NCI-H524 (cell line): ENCODE measurements around the gene SLC25A13.
A peak's percentile ranks its signal among the peaks of the same experiment; 100 is the strongest.
"Not testable (repeated sequence)": the region's sequence is repeated elsewhere in the genome, so short reads cannot be mapped to it uniquely, and the experiment has no call there.

Experiments
- DNase-seq, 2 experiments: peaks; one replicate each; lab custom pipeline; 2025; lab: John Stamatoyannopoulos, UW

Gene SLC25A13, protein sequence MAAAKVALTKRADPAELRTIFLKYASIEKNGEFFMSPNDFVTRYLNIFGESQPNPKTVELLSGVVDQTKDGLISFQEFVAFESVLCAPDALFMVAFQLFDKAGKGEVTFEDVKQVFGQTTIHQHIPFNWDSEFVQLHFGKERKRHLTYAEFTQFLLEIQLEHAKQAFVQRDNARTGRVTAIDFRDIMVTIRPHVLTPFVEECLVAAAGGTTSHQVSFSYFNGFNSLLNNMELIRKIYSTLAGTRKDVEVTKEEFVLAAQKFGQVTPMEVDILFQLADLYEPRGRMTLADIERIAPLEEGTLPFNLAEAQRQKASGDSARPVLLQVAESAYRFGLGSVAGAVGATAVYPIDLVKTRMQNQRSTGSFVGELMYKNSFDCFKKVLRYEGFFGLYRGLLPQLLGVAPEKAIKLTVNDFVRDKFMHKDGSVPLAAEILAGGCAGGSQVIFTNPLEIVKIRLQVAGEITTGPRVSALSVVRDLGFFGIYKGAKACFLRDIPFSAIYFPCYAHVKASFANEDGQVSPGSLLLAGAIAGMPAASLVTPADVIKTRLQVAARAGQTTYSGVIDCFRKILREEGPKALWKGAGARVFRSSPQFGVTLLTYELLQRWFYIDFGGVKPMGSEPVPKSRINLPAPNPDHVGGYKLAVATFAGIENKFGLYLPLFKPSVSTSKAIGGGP

DNA sequence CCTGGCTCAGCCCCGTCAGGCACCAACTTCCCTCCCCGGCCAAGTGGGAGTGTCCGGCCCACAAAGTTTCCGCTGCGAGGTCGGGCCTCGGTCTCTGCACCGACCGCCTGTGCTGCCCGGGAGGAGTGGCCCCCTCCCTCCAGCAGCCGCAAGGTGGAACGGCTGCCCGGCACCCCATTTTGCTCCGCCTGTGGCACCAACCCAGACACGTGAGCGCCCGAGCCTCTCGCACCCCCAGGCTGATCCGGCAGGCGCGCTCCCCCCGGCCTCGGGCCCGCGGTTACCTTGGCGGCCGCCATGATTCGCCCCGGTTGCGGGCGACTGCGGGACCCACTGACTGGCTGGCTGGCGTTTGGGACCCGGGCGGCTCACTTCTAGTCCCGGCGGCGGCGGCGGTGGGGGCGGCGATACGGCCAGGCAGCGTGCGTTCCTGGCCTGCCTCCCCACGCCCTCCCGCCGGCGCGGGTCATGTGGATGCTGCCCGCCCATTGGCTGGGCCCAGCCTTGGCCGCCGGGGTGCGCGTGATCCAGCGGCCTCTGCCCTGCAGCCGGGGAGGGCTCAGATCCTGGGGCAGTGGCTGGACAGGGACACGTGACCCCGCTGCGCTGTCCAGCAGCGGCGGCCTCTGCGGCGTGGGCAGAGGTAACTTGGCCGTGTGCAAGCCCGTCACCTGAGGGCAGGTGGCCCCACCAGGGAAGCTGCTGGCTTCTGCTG is at the start of gene SLC25A13:
SLC25A13 (minus strand) TSS at position 441 of the 715 bp plus-strand sequence; CDS start at position 299, 142 bp downstream.
- peak; percentile 80 to 81 for DNase-seq

DNA sequence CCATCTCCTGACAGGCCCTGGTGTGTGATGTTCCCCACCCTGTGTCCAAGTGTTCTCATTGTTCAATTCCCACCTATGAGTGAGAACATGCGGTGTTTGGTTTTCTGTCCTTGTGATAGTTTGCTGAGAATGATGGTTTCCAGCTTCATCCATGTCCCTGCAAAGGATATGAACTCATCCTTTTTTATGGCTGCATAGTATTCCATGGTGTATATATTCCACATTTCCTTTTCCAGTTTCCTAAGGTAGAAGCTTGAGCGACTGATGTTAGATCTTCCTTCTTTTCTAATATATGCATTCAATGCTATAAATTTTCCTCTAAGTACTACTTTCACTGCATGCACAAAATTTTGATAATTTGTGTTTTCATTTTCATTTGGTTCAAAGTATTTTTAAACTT is 44.0 kb upstream of the SLC25A13 start:
- DNase-seq, result not testable (repeated sequence)

DNA sequence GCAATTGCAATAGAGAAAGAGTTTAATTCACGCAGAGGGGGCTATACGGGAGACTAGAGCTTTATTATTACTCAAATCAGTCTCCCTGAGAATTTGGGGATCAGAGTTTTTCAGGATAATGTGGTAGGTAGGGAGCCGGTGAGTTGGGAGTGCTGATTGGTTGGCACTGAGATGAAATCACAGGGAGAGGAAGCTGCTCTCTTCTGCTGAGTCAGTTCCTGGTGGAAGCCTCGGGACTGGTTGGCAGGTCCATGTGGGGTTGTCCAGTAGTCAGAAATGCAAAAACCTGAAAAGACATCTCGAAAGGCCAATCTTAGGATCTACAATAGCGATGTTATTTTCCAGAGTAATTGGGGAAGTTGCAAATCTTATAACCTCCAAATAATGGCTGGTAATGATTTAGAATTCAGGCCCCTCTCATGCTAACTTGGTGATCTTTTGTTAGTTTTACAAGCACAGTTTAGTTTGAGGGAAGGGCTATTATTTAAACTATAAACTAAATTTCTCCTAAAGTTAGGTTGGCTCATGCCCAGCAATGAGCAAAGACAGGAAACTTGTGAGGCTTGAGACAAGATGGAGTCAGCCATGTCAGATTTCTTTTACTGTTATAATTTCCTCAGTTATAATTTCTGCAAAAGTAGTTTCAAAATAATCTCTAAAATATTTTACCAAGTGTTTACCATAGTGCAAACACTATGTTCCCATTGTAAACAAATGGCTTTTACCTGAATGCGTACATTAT is 39.4 kb upstream of the SLC25A13 start:
- DNase-seq, result no peak

DNA sequence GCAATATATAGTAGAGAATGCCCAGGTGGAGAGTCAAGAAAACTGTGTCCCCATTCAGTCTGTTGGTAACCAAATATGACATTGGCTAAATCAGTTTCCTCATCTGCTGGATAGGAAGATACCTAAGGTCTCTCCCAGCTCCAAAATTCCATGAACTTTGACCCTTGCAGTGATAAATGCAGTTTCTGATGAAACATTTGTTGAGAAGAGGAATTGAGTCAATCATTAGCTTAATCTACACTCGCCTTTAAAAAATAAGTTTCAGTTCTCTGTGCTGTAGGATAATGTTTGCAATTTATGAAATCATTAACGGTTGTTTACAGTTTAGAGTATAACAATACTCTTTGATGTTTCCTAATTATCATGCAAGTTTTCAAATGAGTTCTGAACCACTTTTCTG is 38.0 kb upstream of the SLC25A13 start:
- DNase-seq, result no peak

DNA sequence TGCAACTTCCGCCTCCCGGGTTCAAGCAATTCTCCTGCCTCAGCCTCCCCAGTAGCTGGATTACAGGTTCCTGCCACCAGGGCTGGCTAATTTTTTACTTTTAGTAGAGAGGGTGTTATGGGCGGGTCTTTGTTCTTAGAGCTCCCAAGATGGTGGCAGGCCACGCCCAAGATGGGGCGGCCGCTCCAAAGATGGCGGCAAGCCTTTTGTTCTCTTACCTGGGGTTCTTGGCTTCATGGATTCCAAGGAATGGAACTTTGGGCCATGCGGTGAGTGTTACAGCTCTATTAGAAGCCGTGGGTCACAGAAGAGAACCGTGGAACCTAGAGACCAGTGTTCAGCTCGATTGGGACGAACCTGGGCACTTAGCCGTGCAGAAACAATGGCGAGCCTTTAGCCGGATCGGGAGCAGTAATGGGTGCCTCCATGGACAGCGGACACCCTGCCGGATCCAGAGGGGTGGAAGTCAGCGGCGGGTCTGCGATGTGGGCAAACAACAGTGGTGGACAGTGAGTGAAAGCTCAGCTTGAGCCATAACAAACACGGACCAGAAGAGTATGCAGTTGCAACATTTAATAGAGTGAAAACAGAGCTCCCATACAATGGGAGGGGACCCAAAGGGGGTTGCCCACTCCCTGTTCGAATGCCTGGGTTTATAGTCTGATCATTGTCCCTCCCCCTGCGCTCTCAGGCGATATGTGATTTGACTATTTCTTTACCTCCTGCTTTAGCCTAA is 36.5 kb upstream of the SLC25A13 start:
- not testable (repeated sequence) for DNase-seq

DNA sequence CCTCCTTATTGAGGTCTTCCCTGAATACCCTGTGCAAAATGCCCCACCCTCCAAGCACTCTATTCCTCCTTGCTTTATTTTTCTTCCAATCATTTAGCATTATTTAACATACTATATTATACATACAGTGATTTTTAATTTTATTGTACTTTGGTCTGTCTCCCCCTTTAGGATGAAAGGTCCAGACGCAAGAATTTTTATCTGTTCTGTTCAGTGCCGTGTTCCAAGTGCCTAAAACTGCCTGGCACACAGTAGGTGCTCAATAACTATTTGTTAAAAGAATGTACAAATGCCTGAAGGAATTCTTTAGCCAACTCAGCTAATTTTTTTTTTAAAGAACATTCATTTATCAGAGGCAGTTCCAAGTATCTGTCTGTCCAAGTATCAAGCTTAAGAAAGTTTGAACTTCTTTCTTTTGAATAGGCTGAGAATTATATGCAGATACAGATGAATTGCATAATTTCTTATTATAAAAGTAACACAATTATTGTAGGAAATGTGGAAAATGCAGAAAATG is 34.1 kb upstream of the SLC25A13 start:
- DNase-seq, result no peak

DNA sequence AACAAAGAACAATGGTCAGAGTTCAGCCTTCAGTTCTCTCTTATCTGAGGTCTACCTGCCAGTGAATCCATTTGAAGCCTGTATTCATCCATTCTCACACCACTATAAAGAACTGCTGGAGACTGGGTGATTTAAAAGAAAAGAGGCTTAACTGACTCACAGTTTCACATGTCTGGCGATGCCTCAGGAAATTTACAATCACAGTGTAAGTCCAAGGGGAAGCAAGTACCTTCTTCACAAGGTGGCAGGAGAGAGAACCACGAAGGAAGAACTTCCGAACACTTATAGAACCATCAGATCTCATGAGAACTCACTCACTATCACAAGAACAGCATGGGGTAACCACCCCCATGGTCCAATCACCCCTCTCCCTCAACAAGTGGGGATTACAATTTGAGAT is 33.0 kb upstream of the SLC25A13 start:
- no peak for DNase-seq

DNA sequence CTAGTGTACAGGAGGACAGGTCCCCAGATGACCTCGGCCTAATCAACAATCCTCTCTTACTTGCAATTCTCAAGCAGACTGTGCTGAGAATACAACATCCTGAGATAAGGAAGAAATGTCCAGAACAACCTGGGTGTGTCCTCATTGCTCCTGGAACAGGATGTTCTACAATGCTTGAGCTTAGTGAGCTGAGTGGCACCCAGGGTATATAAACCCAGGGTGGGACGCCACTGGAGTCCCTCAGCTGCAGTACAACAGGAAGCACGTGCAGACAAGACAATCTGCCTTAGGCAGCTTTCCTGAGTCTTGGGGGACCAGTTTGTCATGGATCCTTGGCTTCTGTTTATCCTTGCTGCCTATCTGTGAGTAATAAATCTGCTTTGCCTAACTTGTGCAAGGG is 27.7 kb upstream of the SLC25A13 start:
- DNase-seq, result no peak

DNA sequence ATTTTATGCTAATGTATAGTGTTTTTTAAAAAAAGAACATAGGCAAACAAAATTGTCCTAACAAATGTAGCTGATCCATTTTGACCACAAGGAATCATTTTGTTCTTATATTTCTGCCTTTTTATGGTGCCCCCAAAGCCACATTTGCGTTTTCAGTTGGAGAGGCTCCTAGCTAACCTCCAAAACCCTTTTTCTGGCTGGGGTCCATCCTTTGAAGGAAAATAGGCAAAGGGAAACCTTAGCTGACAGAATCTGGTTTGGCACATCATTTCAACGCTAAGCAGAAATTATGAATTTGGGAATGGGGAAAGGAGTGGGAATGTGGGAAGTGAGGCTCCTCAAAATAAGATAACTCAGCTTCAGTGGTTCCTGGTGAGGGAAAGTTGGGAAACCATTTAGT is 25.6 kb upstream of the SLC25A13 start:
- DNase-seq, result no peak

DNA sequence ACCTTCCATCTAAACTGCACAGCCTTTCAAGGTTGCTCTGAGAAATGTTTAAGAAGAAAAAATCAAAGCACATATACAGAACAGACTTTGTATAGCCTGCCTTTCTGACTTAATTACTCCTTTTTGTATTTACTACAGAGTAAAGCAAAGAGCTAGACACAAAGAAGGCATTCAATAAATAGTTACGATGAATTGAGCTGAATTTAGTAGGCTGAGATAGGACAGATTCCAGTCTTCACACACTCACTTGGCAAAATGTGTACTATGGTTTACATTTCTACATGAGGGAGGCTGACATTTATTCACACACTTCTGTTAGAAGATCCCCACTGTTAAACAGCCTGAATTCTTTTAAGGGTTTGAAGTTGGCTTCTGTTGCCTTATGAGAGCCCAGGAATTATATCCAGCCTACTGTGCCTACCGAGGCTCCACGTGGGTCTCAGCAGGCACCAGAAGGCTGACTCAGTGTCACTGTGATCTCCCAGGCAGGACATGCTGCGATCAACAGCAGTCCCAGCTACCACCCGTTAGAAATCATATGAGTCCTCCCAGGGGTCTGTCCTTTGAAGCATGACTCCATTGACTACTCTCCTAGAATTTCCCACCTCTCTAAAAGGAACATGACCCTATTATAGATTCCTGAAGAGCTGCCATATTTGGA is 24.5 kb upstream of the SLC25A13 start:
- no peak for DNase-seq

DNA sequence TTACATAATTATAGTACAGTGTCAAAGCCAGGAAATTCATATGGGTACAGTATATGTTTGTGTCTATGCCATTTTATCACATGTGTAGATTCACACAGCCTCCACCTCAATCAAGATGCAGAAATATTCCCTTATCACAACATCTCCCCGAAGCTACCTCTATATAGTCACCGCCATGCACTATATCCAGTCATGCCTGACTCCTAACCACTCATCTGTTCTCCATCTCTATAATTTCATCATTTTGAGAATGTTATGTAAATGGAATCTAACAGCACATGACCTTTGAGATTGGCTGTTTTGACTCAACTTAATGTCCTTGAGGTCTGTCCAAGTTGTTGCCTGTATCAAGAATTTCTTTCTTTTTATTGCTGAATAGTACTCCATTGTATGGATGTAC is 22.3 kb upstream of the SLC25A13 start:
- no peak for DNase-seq

DNA sequence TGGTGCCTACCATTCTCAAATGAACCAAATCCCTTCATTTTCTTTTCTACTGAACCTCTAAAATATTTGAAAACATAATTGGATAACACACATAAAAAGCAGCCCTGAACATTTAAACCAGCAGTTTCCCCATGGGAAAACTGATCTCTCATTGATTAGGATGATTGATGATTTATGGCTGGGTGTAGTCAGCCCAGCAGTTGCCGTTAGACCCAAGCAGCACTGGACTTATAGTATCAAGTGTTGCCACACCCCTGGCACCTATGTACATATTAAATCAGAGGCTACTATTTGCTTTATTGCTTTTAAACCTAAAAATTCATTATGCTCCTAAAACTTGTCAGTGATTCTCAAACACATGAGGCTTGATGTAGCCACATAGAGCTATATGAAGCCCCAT is 20.2 kb upstream of the SLC25A13 start:
- DNase-seq, result no peak

DNA sequence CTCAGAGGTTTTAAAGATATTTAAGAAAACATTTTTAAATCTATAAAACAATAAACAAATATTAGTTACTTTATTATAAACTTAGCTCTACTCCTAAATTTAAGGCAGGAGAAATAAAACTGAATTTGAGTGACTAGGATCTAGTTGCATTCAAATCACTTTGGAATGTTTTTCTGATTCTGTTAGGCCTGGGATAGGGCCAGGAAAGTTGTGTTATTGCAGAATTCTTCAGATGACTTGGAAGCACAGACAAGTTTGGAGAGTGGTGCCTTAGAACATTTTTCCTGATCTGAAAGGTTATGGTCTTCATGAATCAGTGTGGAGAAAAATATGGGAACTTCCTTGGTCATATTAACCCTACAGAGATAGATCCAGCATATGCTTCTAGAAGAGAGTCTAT is 15.6 kb upstream of the SLC25A13 start:
- no peak for DNase-seq

DNA sequence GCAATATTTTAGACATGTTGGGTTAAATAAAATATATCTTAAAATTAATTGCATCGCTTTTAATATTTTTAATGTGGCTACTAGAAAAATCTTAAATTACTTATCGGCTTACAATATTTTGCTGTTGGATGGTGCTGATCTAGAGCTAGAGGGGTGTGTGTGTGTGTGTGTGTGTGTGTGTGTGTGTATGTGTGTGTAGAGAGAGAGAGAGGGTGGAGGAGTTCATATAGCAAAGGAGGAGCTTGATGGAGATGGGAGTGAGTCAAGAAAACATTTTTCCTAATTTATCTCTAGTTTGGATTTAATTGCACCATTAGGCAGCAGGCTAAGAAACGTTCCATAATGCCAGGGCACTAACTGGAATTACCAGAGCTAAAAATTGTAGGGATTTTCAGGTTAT is 10.4 kb upstream of the SLC25A13 start:
- no peak for DNase-seq

DNA sequence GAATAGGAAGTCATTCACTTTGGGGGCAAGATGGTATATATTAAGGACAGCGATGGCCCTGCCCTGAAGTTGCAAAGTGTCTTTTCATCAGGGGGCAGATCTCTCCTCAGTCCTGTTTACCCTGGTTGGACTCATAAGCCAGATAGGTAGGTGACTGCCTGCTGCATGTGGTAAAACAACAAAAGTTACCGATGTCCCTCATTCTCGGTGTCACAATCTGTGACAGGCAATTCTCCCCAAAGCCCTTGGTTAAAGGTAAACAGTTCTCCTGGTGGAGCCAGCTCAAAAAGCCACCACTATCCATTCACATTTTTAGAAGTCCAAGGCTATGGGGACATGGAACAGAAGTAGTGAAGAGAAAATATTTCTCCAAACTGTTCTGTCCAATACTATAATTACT is 9.9 kb upstream of the SLC25A13 start:
- no peak for DNase-seq

DNA sequence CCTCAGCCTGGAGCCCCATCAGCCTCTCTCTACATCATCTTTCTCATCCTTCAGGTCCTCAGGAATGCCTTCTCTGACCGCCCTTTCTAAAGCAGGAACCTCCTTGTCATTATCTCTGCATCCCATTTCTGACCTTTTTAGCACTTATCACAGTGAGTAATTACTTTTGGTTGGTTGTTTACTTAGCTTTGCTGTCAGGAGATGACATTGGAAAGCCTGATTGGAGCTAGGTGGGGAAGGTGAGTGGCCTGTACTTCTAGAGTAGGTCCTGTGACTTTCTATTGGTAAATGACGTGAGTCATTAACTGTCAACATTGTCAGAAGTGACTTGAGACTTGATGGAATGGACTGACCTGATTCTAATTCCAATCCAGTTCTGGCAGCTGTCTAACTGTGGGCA is 9.3 kb upstream of the SLC25A13 start:
- no peak for DNase-seq

DNA sequence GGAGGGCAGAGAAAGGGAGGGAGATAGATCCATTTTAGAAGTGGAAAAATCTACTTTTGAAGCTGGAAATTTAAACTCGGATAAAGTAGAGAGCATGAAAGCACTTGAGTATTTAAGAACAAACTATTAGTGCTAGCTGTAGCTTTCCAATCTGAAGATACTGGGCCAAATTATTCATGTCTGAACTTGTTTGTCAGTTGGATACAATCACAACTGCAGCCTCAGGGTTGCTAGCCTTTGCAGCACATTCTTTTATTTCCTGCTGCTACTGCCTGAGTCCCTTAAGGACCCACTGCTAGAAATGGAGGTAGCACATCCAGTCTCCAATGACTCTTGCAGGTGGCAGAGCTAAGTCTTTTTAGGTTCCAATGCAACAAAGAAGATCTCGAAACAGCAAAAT is 8.3 kb upstream of the SLC25A13 start:
- no peak for DNase-seq

DNA sequence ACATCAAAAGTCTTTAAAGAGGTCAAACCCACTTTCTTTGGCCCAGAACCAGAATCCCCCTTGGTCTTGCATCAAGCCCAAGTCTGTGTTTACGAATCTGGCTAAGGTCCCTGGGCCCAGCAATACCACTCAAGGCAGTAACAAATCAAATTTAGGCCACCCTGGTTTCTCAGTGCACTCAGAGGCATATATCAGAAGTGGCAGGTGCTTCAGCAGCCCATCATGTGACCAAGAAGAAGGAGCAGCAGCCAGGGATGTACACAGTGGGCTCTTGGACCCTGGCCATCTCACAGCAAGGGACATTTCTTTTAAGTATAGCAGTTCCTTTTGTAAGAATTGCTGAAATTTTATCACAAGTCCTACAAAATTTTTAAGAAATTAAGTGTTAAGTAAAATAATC is 7.3 kb upstream of the SLC25A13 start:
- DNase-seq, result no peak

DNA sequence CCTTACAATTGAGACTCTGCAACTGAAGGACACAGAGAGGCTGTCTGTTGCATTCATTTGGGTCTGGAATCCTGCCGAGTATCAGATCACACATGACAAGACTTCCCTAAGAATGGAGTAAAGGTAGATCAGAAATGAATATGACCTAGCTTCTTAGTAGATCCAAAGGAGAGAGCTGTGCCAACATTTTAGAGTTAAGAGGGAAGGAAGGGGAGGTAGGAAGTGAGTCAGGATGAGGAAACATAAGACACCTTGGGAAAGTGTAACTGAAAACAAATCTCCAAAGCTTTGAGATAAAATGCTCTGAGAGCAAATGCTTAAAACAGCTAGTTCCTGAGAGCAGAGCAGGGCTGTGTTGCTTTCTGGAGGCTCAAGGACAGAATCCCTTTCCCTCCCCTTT is 6.1 kb upstream of the SLC25A13 start:
- no peak for DNase-seq

DNA sequence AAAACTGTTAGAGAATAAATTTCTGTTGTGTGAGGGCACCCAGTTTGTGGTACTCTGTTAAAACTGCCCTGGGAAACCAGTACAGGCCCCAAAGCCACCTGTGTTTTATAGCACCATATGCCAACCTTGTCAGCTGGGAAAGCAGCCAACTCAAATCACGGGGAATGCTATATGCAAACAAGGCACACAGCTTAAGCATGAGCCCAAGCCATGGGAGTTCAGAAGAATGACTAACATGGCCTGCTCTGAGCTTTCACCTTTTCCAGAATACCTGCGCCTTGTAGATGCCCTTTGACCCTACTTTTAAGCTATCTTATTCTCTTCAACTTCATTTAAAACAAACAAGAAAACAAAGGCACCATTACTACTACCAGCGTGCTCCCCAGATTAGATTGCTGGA is 5.5 kb upstream of the SLC25A13 start:
- DNase-seq, result peak; percentile 79 to 89

DNA sequence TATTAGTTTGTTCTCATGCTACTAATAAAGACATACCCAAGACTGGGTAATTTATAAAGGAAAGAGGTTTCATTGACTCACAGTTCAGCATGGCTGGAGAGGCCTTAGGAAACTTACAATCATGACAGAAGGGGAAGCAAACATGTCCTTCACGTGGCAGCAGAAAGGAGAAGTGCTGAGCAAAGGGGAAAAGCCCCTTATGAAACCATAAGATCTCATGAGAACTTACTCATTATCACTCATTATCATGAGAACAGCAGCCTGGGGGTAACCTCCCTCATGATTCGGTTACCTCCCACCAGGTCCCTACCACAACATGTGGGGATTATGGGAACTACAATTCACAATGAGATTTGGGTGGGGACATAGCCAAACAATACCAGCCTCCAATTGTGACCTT is 4.9 kb upstream of the SLC25A13 start:
- DNase-seq, result not testable (repeated sequence)
